Hepatic stellate cell (primary cell): ENCODE results near the gene PHLDA2.

Experiments used
- DNase-seq: peaks from one replicate; pipeline ENCODE4 v3.0.0; 2011; ENCODE audit warnings: low spot score

PHLDA2 gene, protein sequence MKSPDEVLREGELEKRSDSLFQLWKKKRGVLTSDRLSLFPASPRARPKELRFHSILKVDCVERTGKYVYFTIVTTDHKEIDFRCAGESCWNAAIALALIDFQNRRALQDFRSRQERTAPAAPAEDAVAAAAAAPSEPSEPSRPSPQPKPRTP

DNA sequence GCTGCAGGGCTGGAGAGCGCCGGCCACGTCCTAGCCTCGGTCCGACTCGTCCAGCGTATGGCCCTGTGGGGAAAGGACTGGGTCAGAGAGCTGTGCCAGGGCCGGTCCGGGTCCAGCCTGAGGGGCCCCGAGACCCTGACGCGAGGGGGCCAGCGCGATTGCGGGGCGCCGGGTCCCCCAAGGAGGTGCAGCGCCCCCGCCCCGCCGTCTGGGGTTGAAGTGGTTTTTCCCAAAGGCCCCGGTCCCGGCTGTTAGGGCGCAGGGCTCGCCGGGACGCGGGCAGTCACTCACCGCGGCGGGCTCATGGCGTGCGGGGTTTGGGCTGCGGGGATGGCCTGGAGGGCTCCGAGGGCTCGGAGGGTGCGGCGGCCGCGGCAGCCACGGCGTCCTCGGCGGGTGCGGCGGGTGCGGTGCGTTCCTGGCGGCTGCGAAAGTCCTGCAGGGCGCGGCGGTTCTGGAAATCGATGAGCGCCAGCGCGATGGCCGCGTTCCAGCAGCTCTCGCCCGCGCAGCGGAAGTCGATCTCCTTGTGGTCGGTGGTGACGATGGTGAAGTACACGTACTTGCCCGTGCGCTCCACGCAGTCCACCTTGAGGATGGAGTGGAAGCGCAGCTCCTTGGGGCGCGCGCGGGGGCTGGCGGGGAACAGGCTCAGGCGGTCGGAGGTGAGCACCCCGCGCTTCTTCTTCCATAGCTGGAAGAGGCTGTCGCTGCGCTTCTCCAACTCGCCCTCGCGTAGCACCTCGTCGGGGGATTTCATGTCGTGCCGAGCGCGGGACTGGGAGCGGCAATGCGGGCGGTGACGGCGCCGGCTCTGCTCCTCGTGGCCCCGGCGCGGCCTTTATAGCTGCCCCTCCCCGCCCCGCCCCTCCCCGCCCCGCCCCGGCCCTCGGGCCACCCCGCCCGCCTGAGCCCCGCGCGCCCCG is at the start of gene PHLDA2:
Gene PHLDA2, minus strand, starts transcription at position 816 of the 926 bp plus-strand sequence. Its CDS starts 56 bp downstream, at position 760.
- peak; percentile 83 for DNase-seq

DNA sequence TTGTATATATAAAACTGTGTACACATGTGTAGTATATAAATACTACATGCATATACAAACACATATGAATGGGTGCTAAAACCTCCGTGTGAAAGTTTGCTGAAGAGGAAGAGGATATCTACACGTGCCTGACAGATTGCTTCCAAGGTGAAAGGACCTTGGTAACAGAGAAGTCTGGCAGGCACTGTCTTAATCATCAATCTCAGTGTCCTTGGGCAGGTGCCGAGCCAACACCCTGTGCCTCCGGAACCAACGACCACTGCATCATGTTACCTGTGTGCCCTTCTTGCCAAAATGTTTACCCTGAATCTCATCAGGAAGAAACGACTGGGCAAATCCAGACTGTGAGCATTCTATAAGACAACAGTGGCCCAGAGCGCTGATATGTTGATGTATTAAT is 47.9 kb upstream of the PHLDA2 start:
- DNase-seq, result no peak

DNA sequence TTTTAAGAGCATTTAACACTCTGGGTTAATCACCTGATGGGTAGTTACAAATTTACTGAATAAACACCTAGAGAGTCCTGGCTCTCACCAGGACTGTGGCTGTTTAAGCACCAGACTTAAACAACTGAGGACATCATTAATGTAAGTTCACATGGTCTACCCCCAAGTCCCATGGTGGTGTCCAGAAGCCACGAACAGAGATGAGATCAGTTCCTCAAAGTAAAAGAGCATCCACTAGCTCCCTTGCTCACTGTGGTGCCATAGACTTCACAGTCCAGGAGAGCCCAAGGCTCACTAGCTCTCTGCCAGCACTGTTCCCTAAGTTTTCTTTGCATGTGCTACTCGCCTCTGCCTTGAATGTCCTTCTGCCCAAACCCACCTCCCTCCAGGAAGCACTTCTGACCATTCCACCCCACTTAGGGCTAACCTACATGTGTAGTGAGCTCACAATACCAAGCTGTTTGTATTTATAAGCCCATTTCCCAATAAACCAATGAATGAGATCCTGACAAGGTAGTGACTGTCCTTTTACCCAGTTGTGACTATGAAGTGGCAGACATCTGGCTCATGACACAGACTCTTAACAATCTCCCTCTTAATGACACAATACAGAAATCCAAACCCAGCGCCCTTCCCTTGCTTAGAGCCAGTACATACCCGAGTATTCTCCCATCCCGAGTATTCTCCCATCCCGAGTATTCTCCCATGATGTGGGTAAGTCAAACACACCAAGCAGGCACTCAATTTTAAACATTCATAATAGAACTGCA is 47.3 kb upstream of the PHLDA2 start:
- DNase-seq, result no peak

DNA sequence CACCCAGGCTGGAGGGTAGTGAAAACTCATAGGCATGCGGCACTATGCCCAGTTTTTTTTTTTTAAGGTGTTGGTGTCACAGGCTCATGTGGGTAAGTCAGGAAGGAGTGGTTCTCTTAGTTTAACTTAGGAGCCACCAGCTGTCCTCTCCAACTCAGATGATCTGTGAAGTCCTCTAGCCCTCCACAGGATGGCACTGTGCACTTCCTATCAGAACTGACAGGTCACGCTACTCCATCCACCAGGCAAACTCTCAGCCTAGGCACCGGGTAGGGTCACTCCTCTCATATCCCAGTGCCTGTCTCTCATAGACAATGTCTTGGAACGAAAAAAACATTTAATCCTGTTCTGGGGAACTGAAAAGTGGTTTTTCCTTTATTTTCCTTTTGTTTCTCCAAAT is 46.4 kb upstream of the PHLDA2 start:
- peak; percentile 38 for DNase-seq

DNA sequence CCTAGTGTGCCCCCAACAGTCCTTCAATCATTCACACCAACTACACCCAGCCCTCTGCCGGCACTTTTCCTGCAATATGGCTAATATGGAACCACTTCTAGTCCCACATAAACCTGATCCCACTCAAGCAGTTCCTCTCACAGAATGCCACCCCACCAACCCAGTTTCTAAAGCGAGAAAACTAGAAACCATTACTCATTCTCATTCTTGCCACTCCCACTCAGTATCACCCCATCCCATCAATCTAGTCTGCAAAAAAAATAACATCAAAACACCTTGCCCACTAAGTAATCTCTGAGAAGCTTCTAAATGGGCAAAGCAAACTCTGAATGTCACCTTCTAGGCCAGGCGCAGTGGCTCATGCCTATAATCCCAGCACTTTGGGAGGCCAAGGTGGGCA is 45.1 kb upstream of the PHLDA2 start:
- no peak for DNase-seq

DNA sequence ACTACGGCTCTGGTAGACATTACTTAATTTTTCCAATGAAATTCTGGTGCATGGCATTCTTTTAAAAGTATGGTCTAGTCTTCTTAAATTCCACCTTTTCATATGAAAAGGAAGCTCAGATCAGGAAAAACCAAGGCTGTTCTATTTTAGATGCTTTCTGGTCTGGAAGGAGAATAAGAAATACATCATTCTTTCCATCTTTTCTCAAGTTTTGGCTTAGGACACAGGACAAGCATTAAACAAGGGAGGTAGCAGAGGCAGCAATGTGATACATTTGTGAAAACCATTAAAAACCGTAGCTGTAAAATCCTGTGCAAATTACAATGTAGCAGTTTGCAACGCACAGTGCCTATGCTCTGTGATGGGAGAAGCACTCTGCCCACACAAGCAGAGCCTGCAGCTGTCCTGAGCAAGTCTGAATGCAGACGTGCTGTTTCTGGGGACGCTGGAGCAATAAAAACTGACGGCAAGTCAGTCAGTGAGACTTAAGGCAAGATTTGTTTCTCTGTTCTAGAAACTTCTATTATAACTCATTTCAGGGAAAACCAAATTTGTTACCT is 39.2 kb upstream of the PHLDA2 start:
- DNase-seq, result no peak

DNA sequence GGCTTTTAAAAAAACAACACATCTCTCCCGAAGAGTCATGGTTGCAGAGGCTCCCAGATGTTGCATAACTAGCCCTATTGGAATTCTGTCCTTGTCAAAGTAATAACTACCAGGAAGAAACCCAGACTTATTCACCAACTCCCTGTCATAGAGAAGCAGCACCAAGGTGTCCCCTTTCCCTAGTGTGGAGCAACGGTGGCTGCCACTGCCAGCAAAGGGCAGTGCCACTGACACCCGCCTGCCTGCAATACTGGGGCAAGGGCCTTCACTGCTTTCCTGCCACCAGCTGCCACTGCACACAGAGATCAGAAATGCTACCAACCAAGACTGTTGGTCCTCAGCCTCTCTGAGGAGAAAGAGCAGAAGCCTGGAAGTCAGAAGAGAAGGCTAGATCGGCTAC is 35.6 kb upstream of the PHLDA2 start:
- DNase-seq, result no peak

DNA sequence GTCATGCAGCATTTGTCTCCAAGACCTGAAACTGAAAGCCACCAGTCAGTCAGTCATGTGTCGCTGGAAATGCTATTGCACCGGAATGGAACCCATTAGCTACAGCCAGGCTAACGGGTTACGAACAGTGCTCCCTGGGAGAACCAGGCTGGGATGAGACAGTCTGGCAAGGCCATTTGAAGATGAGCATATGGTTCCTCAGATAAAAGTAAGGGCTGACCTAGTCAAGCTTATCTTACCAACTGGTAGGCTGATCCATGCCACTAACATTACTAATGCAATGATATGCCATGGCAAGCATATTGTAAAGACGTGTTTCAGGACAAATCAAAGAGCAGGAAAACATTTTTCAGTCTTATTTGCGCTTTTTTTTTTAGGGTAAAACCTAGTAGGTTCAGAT is 34.5 kb upstream of the PHLDA2 start:
- DNase-seq, result no peak

DNA sequence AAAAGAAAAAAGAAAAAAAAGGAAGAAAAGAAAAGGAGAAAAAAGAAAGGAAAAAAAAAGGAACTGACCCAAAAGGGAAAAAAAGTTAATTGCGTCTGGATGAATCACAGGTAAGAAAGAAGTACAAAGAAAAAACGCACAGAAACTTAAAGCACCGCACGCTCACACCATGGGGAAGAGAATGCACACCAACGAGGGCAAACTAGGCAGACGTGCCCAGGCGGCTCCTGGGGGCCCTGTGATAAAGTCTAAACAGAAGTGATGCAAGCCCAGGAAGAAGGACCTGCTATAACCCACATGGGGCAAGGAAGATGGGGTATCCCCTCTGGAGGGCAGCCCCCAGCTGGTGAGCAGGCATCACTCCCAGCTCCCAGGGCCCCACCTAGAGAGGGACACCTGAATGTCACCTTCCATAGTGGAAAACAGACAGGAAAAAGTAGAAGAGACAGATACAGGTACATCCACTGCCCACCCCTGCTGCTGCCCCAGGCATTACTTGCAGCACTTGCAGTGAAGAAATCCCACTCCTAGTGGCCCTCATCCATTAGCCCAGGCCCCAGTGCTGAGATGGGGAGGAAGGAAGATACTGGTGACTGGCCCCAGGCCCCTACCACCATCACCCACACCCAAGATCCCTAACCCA is 34.0 kb upstream of the PHLDA2 start:
- no peak for DNase-seq

DNA sequence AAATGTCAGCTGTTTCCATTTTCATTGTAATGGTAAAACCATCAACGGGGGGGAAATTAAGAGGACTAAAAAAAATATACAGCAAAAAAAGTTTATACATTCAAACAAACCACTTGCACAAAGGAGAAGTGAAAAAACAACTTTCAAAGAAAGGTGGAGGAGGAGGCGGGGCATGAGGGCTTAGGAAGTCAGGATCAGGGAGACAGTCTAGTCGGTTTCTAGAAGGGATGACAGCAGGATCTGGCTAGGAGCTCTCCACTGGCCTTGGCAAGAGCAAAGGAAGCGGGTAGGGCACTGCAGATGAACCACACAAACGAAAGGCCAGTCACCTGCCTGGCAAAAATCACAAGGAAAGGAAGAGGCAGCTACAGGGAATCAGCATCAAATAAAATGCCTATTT is 31.9 kb upstream of the PHLDA2 start:
- no peak for DNase-seq

DNA sequence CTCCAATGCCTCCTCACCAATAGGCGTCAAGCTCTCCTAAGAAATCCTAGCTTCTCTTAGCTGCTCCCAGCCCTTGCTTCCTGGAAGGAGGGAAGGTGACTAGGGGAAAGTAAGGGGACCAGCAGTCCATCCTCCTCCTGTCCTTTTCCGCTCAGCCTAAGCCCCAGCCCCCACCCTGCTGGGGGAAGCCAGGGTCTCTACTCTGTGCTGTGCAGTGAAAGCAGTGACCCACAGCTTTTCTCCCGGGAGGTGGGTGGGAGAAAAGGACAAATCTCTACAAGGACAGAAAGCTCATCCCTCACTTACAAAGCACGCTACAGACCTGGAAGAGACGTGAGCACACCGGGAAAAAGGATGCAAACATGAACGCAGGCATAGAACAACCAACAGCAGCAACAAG is 30.9 kb upstream of the PHLDA2 start:
- no peak for DNase-seq

DNA sequence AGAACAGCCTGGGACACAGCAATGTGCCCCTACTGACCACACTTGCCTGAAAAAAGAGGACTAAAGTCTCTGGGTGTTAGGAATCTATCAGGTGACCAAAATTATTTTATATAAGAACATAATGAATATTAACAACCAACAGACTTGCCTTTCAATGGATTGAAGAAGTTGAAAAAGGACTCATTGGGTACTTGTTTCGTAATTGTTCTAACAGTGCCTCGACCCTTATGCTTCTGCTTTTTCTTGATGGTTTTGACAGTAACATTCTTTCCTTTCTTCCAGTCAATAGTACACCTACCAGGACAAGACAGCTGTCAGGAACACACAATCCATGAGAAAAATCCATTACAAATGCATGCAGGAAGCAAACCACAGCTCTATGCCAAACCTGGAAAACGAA is 29.0 kb upstream of the PHLDA2 start:
- no peak for DNase-seq

DNA sequence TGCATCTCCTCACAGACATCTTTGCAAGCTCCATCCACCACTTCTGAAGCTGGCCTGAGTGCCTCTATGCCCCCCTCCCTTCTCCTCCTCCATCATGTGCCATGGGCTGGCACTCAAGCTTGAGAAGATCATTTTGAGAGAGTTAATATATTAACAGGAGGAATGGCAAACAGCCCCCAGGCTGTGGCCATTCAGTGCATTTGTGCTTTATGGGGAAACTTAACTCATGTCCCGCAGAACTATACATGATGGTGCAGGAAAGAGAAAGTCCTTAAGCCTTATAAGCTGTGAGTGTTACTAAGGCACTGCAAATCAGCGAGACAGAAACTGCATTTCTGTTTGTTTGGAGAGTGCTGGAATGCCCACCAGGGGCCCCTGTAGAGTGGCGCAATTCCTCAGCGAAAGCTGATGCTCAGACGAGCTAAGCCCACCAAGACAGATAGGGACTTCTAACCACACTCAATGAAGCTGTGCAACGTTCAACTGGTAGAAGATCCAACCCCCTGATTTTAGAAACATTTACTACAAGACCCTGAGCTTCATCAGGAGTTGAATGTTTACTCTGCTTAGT is 26.8 kb upstream of the PHLDA2 start:
- DNase-seq, result no peak

DNA sequence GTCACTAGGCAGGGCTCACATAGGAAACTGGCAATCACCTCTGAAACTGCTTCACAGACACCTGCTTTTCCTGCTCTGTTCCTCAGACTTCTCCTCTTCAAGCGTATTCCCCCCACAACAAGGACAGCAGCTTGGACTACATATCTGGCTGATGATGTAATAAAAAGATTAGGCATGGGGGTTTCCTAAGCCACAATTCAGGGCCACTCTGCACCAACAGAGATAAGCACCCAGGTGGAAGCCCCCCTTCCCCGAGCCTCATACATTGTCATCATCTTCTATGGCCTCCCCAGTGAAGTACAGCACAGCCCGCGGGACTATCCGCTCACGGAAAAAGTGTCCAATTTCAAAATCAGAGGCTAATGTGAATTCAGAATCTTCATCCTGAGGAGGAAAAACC is 25.0 kb upstream of the PHLDA2 start:
- DNase-seq, result no peak

DNA sequence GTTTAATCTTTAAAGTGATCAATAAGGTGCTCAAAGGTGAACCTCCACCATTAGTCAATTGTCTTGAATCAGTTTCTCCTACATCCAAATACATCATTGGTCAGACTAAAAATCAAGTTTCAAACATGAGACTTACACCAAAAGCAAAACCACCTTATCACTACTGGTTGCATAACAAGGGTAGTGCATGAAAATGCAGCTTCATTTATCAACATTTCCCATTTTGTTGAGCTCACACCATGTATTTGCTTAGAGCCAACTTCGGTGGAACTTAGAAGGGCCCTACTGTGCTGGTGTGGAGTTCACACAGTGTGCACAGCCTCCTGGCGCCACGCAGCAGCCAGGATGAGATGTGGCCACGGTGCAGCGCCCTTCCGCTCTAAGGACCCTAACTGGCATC is 23.1 kb upstream of the PHLDA2 start:
- no peak for DNase-seq

DNA sequence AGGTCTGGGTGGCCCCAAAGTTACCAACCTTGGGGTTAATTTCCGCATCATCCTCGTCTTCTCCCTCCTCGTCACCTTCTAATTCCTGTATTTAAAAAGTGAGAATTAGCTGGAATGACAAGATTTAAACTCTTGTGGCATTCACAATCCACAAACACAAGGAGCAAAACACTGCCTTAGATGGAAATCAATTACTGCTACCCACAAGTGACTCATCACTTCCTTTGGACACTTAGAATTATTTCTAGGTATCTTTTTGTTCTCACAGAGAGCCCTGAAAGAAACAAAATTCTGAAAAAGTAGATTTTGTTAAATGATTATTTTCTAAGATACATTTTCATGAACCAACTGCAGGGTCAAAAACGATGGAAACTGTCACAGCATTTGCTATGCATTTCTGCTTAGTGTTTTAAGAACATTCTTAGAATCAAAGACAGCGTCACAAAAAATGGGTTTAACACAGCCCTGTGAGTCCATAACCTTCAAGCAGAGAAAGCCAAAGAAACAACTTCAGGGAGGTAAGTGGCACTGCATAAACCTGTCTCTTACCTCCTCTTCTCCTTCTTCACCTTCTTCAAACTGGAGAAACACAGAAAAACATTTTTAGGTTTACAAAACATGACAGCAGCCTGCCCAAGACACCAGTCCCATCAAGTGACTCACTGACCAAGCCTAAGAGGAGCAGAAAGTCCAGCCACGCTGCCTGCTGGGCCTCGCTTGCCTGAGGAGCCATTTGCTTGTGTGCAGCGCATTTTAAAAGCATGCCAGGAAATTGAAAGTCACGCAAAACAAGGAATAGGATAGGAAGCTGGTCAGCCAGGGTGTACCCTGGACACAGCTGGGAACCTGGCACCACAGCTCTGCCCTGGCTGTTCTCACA is 22.3 kb upstream of the PHLDA2 start:
- DNase-seq, result no peak

DNA sequence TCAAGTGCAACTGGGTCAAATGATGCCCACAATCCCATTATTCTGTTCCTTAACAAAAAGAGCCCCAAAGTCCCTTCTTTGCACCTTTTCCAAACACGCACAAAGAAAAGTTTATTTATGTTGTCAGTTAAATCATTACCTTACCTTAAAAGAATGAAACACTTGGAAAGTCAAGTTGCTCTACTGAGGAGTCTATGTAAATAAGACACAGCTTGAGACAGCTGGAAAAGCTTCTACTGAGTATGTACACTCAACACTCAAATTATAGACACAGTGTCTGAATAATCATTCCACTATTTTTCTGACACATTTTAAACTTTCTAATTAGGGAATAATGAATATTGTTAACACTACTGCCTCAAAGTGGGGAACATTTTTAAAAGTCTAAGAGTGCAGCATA is 21.6 kb upstream of the PHLDA2 start:
- DNase-seq, result no peak

DNA sequence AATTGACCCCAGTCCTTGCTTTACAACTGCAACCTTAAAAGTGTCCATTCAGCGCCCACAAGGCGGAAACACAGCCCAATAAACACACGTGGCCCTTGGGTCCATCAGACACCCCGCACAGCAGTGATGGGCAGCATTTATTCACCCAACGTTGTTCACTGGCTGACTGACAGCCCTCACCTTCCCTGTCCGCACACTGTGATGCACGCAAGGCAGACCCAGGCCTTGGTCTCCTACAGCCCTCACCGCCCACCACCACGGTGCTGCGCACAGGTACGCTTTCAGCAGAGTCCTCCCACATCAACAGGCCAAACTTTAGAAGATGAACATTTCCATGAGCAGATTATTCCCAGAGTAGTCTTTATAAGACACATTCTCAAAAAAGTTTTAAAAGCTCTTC is 20.7 kb upstream of the PHLDA2 start:
- DNase-seq, result no peak

DNA sequence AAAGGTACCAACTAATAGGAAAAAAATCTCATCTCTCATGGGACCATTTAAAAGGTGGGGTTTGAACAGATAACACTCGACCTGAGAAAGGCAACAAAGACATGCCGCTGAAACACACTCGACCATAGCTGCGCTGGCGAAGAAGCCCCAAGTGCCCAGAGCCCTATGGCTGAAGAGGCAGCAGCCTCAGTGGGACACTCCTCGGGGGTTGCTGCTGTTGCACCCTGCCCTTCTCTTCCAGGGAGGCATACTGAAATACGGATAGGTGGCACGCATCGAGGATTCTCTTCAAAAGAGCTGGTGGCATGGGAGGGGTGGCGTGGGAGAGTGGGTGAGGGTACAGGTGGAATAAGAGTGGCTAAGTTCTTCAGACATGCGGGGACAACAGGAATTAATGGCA is 18.5 kb upstream of the PHLDA2 start:
- no peak for DNase-seq

DNA sequence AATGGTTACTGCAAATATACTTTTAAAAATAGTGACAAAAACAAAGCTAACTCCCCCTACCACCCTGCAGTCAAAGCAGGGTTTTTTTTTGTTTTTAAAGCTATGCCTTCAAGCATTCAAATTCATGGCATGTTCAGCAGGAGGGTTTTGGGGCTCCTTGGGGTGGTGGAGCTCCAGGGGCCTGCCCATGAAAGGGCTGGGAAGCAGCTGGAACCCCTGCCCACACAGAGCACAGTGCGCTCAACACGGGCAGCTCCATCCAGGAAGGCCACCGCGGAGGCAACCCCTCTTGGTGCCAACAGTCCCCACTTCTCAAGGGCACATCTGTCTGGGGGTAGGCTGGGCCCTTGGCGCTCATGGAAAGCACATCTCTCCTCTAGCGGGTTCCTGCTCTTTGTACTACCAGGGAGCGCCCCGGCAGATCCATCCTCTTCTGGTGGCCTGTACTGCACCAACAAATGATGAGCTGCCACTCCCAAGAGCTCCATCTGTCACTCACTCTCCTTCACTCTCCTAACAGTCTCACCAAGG is 16.6 kb upstream of the PHLDA2 start:
- no peak for DNase-seq
